Vagina (tissue), 2 donors: ENCODE measurements around the gene AMIGO3.

Experiments used
- CTCF ChIP-seq, 3 experiments: fragments of 450-650 bp in 2 of 3; fragments of 200-600 bp in 1 of 3; sonication (generic) in 1 of 3; IDR thresholded peaks; one replicate each; pipeline ENCODE4 v1.5.1; 2017 to 2019; ENCODE audit warnings: antibody characterized with exemption in 3 of 3, mild to moderate bottlenecking in 2 of 3, moderate library complexity in 2 of 3
- POLR2A ChIP-seq, 2 donors: fragments of 450-650 bp; IDR thresholded peaks; one replicate each; pipeline ENCODE4 v1.6.1; 2017; ENCODE audit warnings: antibody characterized with exemption in 2 of 2, mild to moderate bottlenecking in 2 of 2, moderate library complexity in 2 of 2
- POLR2AphosphoS5 ChIP-seq, 2 donors: sonication (generic); formaldehyde crosslinking; IDR thresholded peaks; one replicate each; pipeline ENCODE4 v1.9.0; 2017; ENCODE audit warnings: antibody characterized with exemption in 2 of 2, mild to moderate bottlenecking in 2 of 2, low read depth in 1 of 2; ENCODE audit not compliant: insufficient read depth in 1 of 2

GRCh38 chr3:49667701-49668413, 51.6 kb downstream of the AMIGO3 start:
- TF ChIP-seq CTCF (IDR thresholded peaks at IDR 0.05), result no peak
- no peak for TF ChIP-seq POLR2AphosphoS5 (IDR thresholded peaks at IDR 0.05; ENCODE audit: insufficient read depth in 1 of 2, low read depth in 1 of 2)
- TF ChIP-seq POLR2A (IDR thresholded peaks at IDR 0.05), result no peak
